HG03196 (cell line): ENCODE results near the gene MTHFD2L.
"Not testable (repeated sequence)": the region's sequence is repeated elsewhere in the genome, so short reads cannot be mapped to it uniquely, and the experiment has no call there.

Experiments
- ATAC-seq: cut with Tn5 transposase; IDR thresholded peaks from one replicate; pipeline ENCODE4 v1.9.1; 2021; ENCODE audit not compliant: unreplicated experiment

The MTHFD2L gene

DNA sequence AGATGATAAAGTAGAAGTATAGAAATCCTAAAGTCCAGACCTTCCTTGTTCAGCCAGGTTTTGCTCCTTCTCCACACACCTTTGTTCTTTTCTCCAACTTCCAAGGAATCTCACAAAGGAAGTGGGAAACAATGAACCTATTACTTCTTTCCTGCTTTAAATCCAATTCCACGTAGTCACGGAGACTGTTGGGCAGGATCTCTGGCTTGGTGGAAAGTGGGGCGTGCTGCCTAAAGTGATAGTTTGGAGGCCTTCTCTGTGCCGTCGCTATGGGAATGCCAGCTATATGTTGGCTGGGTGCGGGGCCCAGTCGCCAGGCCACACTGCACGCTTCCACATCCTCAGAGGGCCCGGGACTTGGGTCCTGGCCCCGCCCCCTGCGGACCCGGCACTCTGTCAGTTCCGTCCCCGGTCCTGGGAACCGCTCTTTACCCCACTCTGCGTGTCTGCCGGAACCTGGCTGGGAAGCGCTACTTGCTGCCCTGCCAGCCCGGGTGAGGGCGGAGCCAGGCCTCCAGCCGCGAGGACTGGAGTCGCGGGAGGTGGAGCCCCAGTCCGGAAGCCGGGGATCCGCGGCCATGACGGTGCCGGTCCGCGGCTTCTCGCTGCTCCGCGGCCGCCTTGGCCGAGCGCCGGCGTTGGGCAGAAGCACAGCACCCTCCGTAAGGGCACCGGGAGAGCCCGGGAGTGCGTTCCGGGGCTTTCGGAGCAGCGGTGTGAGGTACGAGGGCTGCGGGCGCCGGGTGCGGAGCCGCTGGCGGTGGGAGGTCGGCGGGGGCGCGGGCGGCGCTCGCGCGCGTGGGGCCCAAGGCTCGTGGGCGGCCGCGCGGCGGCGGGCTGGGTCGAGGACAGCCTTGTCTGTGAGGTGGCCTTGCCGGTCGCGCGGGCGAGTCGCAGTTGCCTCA is at the start of gene MTHFD2L:
Gene MTHFD2L, plus strand, starts transcription at position 558 of the 905 bp plus-strand sequence. Its CDS starts 21 bp downstream, at position 579.
- ATAC-seq, result peak; percentile 98

DNA sequence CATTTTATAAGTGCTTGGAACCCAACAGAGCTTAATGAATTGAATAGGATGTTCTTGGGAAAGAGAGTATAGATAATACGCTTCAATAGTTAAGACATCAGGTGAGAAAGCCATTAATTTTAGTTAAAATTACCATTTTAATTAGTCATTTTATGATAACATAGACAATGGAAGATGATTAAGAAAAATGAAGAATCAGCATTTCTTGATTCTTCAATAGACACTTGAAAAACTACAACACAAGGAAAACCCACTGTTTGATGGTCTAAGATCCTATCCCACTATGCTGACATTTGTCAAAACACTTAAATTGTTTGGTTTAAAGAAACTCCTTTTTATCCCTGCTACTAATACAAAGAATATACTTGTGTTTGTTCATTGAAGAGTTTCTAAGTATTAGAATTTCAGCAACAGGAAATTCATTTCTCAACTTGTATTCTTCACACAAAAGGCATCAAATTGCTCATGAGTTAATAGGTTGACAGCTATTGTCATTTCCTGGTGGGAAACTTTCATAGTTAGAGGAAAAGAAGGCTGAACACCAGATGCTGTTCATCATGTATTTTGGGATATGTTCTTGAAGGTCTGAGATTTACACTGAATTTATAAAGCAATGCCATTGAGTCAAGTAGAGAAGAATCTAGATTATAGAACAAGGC is 49.3 kb upstream of the MTHFD2L start:
- no peak for ATAC-seq

DNA sequence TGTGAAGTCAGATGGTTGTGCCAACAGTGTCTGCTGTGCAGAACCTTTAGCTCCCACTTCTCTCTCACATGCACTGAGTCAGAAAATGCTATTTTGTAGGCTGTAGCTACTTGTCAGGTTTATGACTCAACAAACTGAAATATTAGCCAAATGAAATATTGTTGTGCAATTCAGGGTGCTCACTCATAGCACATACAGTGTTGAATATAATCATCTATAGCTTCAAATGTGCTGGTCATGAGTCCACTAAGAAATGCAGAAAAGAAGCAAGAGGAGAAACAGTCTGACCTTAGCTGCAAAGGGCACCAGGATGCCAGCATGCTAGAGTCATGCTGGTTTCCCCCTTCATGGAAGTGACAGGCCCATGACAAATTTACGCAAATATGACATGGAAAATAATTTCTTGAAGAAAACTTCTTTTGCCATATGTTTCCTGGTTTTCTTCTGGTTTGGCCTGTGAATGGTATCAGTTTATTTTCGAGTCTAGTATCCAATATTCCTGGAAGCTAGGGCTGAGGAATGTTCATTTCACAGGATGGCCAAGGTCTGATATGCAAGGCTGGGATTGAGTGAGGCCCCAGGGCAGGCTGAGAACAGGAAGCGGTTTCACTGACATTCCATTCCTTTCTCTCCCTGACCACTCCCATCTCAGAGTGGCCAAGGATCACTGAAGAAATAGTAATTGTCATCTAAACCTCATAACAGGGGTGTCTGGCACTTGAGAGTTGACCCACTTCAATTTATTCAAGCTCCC is 48.6 kb upstream of the MTHFD2L start:
- ATAC-seq, result no peak

DNA sequence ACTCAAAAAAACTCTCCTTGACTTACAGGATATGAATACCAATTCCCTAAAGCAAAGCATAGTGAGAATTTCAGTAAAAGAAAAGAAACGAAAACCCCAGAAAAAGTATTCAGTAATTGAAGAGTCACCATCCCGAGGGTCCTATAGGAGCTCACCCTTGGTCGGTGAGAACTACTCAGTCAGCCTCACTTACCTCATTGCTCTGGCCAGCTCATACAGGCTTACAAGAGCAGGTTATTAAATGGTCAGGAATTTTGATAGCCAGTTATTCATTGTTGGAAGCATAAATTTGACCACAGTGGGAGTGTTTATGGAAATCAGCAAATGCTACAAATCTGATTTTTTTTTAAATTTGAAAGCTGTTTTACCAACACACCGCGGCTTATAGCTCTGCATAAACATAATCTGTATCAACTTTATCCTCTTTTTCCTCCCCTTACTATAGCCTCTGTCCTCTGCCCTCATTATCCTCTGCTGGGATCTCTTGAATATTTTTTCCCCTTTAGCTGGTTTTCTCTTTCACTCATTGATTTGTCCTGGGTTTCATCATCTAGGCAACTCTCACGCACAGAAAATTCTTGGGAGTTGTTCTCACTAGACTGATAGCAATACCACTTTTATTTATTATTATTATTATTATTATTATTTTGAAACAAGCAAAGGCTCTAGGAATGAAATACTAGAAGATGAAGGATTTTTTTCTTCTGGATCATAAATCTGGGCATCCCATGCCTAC is 47.9 kb upstream of the MTHFD2L start:
- no peak for ATAC-seq

DNA sequence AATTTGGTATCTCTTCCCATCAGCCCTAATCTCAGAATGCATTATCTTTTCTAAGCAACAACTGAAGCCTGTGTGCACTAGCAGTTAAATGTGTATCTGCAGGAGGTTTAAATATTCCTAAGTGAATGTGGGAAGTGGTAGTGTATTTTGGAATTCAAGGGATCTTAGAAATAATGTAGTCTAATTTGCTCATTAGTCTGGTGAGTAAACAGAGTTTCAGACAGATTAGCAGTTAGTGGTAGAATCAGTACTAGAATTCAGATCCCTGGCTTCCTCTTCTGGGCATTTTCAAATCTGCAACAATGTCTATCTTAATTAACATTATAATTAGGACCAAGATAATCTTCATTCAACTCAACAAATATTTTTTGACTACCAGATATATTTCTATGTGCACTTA is 47.2 kb upstream of the MTHFD2L start:
- ATAC-seq, result no peak

DNA sequence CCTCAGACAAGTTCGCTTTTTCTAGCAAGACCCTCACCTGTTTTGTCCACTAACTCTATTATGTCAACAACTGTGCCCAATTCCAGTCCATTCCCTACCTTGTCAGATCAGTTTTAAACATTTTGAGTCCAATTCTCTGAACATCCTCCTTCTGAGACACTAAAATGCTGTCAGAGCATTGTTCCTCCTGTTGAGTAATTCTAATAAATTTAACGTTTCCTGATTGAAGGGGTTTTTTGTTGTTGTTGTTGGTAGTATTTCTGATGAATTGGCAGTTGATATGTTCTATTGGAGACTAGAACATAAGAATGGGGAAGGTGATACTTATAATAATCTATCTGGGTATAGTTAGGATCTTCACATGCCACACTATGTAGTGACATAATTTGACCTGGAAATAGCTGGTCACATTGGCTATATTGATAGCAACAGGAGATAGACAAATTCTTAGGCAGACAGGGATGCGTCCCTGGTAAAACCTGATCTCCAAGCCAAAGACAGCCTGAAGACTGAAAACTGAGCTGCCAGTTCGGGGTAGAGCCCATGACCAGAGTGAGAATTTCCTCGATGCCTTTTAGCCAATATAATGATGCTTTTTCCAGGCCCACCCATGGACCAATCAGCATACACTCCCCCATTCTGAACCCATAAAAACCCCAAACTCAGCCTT is 46.5 kb upstream of the MTHFD2L start:
- ATAC-seq, result no peak

DNA sequence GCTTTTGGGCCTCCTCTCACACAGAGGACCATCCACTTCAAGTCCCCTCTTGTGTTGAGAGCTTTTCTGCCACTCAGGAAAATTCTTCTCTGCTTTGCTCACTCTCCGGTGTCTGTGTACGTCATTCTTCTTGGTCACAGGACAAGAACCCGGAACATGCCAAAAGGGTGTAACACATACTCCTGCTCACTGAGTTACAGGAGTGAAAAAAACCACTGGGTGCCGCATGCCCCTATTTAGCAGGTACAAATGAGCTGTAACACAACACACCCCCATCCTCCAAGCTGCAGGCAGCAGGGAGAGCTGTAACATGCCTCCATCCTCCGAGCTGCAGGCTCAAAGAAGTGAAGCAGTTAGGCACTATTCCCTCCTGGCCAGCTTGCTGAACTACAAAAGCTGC is 45.9 kb upstream of the MTHFD2L start:
- no peak for ATAC-seq

DNA sequence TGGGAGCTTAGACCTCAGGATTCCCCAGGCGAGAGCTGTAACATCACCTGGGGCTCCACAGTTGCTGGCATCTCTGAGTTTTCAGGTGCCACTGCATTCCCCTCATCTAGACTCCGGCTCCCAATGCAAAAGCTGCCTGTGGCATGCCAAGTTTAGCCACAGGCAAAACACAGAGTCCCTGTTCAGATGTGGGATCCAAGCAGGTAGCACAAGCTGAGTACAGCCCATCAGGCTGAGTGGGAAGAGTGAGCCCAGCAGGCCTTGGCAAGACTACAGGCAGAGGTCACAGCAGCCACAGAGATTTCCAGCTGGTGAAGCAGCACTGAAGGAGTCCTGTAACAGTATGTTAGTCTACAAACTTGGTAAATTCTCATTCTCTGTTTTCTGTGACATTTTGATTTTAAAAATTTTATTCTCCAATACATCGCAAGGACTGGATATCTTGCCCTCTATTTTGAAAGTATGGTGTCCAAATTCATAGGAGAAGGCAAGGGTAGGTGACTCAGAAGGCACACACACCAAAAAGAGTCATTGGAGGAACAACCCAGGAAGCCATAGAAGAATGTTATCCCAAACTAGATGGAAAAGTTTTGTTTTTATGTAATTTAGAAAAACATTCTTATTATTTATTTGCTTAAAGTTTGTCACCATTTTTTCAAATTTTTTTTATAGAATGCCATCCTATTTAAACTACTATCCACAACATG is 45.4 kb upstream of the MTHFD2L start:
- no peak for ATAC-seq

DNA sequence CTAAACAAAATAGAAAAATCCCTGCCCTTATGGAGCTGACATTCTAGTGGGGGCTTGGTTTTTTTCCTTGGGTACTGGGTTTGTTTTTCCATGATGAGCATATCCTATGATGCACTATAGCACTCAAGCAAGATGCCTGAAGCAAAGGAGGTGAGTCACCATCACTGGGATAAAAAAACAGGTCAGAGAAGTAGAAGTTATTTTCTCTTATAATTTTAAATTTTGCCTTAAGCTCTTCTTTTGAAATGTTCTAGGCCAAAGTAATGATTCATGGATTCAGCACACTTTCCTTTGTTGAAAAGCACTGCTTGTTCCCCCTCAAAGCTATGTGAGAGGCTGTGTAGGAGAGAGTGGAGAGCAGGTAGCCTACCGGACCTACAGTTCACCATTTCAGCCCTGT is 43.7 kb upstream of the MTHFD2L start:
- no peak for ATAC-seq

DNA sequence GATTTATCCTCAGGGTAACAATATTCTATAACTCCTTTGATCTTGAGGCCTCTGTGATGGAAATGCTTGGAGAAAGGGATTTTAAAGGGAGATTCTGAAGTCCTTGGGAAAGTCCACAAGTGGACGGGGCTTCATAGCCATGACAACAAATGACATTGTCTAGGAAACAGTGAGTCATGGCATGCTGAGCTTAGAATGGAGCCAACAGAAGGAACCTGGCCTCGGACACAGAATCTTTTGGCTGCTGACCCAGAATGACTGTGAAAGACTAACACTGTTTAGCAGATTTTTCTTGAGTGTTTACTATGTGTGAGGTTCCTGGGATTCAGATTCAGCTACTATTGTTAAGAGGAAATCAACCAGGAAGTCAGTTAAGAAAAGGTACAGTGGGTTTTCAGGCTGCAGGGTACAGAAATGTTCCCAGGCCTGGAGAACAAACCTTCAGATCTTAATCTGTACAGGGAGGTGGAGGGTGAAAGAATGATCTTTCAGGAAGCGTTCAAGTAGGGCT is 40.8 kb upstream of the MTHFD2L start:
- no peak for ATAC-seq

DNA sequence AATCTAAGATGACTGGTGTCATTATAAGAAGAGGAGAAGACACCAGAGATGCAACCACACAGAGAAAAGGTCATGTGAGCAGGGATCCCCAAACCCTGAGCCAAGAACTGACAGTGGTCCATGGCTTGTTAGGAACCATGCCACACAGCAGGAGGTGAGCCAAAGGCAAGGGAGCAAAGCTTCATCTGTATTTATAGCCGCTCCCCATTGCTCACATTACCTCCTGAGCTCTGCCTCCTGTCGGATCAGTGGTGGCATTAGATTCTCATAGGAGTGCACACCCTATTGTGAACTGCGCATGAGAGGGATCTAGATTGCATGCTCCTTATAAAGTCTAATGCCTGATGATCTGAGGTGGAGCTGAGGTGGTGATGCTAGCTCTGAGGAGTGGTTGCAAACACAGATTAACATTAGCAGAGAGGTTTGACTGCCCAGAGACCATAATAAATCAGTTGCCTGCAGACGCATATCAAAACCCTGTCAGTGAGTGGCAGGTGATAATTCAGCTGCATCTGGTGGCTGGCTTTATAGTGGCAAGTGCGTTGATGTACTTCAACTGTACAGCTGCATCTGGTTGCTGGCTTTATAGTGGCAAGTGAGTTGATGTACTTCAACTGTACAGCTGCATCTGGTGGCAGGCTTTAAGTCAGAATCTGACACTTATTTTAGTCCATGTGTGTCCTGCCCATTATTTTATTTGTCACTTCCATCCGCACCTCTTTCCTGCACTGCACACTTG is 39.1 kb upstream of the MTHFD2L start:
- ATAC-seq, result no peak

DNA sequence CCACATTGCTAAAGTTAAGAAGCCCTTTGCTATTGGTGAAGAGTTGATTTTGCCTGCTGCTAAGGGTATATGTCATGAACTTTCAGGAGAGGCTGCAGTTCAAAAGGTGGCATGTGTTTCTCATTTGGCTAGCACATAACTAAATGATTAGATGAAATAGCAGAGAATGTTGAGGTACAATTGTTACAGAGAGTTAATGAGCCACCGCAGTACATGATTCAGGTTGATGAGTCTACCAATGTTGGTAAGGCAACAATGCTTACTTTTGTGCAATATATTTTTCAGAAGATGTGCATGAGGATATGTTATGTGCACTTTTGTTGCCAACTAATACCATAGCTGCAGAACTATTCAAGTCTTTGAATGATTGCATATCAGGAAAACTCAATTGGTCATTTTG is 37.8 kb upstream of the MTHFD2L start:
- ATAC-seq, result no peak

DNA sequence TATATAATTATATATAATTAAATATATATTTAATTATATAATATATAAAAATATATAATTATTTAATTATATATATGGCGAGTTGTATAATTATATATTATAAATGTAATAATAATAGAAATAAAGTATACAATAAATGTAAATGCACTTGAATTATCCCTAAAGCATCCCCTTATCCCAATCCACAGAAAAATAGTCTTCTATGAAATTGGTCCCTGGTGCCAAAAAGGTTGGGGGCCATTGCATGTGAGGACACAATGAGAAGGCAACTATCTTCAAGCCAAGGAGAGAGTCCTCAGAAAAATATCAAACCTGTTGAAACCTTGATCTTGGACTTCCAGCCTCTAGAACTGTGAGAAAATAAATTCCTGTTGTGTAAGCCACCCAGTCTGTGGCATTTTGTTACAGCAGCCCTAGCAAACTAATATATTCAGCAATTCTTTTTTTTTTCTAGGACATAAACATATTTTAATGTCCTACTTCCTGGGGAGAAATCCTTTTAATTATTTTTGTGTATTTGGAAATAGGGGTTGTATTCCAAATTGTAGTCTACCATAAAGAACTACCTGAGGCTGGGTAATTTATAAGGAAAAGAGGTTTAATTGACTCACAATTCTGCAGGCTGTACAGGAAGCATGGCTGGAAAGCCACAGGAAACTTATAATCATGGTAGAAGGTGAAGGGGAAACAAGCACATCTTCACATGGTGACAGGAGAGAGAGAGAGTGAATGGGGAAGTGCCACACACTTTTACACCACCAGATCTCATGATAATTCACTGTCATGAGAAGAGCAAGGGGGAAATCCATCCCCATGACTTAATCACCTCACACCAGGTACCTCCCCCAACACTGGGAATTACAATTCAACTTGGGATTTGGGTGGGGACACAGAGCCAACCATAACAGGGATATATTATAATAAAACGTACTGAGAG is 36.0 kb upstream of the MTHFD2L start:
- ATAC-seq, result no peak

DNA sequence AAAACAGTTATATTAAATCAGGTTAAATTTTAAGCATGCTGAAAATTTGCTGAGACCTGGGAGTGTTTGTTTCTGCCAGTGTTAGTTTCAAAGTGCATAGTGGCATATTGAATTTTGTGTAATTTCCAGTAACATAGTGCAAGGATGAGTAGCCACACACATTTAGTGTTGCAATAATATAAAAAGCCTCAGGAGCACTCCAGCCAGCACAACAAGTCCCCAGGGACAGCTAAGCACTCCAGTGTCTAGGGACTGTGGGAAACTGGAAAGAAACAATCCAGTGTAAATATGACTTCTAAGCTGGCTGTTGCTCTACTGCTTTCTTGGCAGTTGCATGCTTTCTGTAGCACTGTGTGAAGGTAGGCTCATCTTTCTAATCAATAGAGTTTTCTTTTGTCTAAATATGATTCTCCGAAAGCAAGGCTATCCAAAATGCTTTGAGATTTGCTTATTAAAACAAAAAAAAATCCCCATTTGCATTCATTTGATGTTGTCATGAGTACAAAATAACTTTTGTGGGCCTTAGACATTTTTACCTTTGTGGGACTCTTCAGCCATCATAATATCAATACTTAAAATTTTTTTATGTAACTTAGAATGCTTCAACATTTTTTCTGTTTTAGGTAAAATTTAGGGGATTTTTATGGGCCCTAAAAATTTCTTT is 34.7 kb upstream of the MTHFD2L start:
- ATAC-seq, result no peak

DNA sequence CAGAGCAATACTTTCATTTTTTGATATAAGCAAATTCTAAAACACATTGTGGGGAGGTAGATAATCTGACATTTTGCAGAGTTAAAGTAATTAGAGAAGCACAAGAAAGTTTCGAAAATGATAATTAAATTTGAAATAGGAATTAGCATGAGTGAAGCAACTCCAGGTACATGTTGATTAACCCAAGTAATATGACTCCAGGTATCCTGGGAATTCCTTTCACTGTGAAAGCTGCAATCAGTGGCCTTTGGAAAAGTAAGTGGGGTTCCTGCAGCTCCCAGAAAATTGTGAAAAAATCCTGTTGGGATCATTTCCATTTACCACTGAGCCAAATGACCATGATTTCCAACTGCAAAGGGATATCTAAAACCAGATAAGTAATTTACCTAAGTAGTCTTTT is 32.9 kb upstream of the MTHFD2L start:
- no peak for ATAC-seq

DNA sequence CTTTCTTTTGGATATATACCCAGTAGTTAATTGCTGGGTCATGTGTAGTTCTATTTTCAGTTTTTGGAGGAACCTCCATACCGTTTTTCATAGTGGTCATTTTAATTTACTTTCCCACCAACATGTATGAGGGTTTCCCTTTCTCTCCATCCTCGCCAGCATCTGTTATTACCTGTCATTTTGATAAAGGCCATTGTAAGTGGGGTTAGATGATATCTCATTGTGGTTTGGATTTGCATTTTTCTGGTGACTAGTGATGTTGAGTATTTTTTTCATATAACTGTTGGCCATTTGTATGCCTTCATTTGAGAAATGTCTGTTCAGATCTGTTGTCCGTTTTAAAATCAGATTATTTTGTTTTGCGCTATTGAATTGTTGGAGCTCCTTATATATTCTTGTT is 30.2 kb upstream of the MTHFD2L start:
- ATAC-seq, result no peak

DNA sequence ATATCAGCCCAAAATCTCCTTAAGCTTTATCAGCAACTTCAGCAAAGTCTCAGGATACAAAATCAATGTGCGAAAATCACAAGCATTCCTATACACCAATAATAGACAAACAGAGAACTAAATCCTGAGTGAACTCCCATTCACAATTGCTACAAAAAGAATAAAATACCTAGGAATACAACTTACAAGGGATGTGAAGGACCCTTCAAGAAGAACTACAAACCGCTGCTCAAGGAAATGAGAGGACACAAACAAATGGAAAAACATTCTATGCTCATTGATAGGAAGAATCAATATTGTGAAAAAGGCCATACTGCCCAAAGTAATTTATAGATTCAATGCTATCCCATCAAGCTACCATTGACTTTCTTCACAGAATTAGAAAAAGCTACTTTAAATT is 27.1 kb upstream of the MTHFD2L start:
- ATAC-seq, result not testable (repeated sequence)
